ENCODE data around the gene ZNF444.
A peak's percentile ranks its signal among the peaks of the same experiment; 100 is the strongest.
"Not testable (repeated sequence)": the region's sequence is repeated elsewhere in the genome, so short reads cannot be mapped to it uniquely, and the experiment has no call there.

ZNF444 gene

GRCh38 chr19:56141417-56141993, 418 bp downstream of the ZNF444 start:
- Histone ChIP-seq H3K9me3 (ENCODE audit: control insufficient read depth, insufficient read depth, low read length) (no peaks in the 10 kb centered on the region), H3K9ac (ENCODE audit: low read depth, low read length) (peak overlapping the region; percentile 61), H3K36me3 (ENCODE audit: insufficient read depth, low read length) (no peaks in the 10 kb centered on the region), H3K4me1 (ENCODE audit: insufficient read depth, low read length) (no peaks in the 10 kb centered on the region; the same call in 1 of the 2 replicates)

GRCh38 chr19:56142087-56142787, 1.1 kb downstream of the ZNF444 start:
- Histone ChIP-seq H3K4me1 (ENCODE audit: insufficient read depth, low read length) (no peaks in the 10 kb centered on the region; the same call in 1 of the 2 replicates), H3K9me3 (ENCODE audit: control insufficient read depth, insufficient read depth, low read length) (no peaks in the 10 kb centered on the region), H3K36me3 (ENCODE audit: insufficient read depth, low read length) (no peaks in the 10 kb centered on the region), H3K9ac (ENCODE audit: low read depth, low read length) (peak overlapping the region; percentile 61; the same call in 1 of the 2 replicates)

GRCh38 chr19:56142897-56143434, 1.9 kb downstream of the ZNF444 start:
- Histone ChIP-seq H3K36me3 (ENCODE audit: insufficient read depth, low read length) (no peaks in the 10 kb centered on the region), H3K9me3 (ENCODE audit: control insufficient read depth, insufficient read depth, low read length) (no peaks in the 10 kb centered on the region), H3K9ac (ENCODE audit: low read depth, low read length) (no peak overlapping the region), H3K4me1 (ENCODE audit: insufficient read depth, low read length) (no peaks in the 10 kb centered on the region)

- Histone ChIP-seq H3K4me1 (ENCODE audit: insufficient read depth, low read length) (no peaks in the 10 kb centered on the region), H3K9ac (ENCODE audit: low read depth, low read length) (no peak overlapping the region), H3K9me3 (ENCODE audit: control insufficient read depth, insufficient read depth, low read length) (no peaks in the 10 kb centered on the region), H3K36me3 (ENCODE audit: insufficient read depth, low read length) (no peaks in the 10 kb centered on the region; the same call in 1 of the 2 replicates)
Measured at GRCh38 chr19:56144376-56144775, 3.3 kb downstream of the ZNF444 start.

- no peak overlapping the region for H3K9ac ChIP-seq (ENCODE audit: low read depth, low read length)
- no peaks in the 10 kb centered on the region for H3K4me1 ChIP-seq (ENCODE audit: insufficient read depth, low read length)
- no peaks in the 10 kb centered on the region; the same call in 1 of the 2 replicates for H3K36me3 ChIP-seq (ENCODE audit: insufficient read depth, low read length)
- no peaks in the 10 kb centered on the region for H3K9me3 ChIP-seq (ENCODE audit: control insufficient read depth, insufficient read depth, low read length)
Measured at GRCh38 chr19:56144831-56145230, 3.7 kb downstream of the ZNF444 start.

GRCh38 chr19:56145698-56146097, 4.6 kb downstream of the ZNF444 start:
- Histone ChIP-seq H3K4me1 (ENCODE audit: insufficient read depth, low read length) (no peaks in the 10 kb centered on the region), H3K36me3 (ENCODE audit: insufficient read depth, low read length) (no peaks in the 10 kb centered on the region; the same call in 1 of the 2 replicates), H3K9me3 (ENCODE audit: control insufficient read depth, insufficient read depth, low read length) (no peaks in the 10 kb centered on the region), H3K9ac (ENCODE audit: low read depth, low read length) (no peak overlapping the region)

- H3K4me1 ChIP-seq (ENCODE audit: insufficient read depth, low read length): no peaks in the 10 kb centered on the region
- no peaks in the 10 kb centered on the region for H3K9me3 ChIP-seq (ENCODE audit: control insufficient read depth, insufficient read depth, low read length)
- no peaks in the 10 kb centered on the region; the same call in 1 of the 2 replicates for H3K36me3 ChIP-seq (ENCODE audit: insufficient read depth, low read length)
- no peak overlapping the region for H3K9ac ChIP-seq (ENCODE audit: low read depth, low read length)
Measured at GRCh38 chr19:56146904-56147303, 5.8 kb downstream of the ZNF444 start.

GRCh38 chr19:56147307-56147706, 6.2 kb downstream of the ZNF444 start:
- no peak overlapping the region for H3K9ac ChIP-seq (ENCODE audit: low read depth, low read length)
- H3K36me3 ChIP-seq (ENCODE audit: insufficient read depth, low read length): no peaks in the 10 kb centered on the region; the same call in 1 of the 2 replicates
- H3K4me1 ChIP-seq (ENCODE audit: insufficient read depth, low read length): no peaks in the 10 kb centered on the region
- H3K9me3 ChIP-seq (ENCODE audit: control insufficient read depth, insufficient read depth, low read length): no peaks in the 10 kb centered on the region

GRCh38 chr19:56148096-56148495, 7.0 kb downstream of the ZNF444 start:
- no peaks in the 10 kb centered on the region for H3K9me3 ChIP-seq (ENCODE audit: control insufficient read depth, insufficient read depth, low read length)
- H3K36me3 ChIP-seq (ENCODE audit: insufficient read depth, low read length): no peaks in the 10 kb centered on the region; the same call in 1 of the 2 replicates
- no peak overlapping the region for H3K9ac ChIP-seq (ENCODE audit: low read depth, low read length)
- H3K4me1 ChIP-seq (ENCODE audit: insufficient read depth, low read length): peaks cover 7% of the 10 kb centered on the region; the same call in 1 of the 2 replicates

- H3K9ac ChIP-seq (ENCODE audit: low read depth, low read length); H3K9me3 ChIP-seq (ENCODE audit: control insufficient read depth, insufficient read depth, low read length); H3K36me3 ChIP-seq (ENCODE audit: insufficient read depth, low read length): not testable (repeated sequence)
- H3K4me1 ChIP-seq (ENCODE audit: insufficient read depth, low read length): peaks cover 13% of the 10 kb centered on the region; the same call in 1 of the 2 replicates
Measured at GRCh38 chr19:56148955-56149655, 8.0 kb downstream of the ZNF444 start.

- H3K36me3 ChIP-seq (ENCODE audit: insufficient read depth, low read length): no peaks in the 10 kb centered on the region; the same call in 1 of the 2 replicates
- no peak overlapping the region for H3K9ac ChIP-seq (ENCODE audit: low read depth, low read length)
- peaks cover 13% of the 10 kb centered on the region; the same call in 1 of the 2 replicates for H3K4me1 ChIP-seq (ENCODE audit: insufficient read depth, low read length)
- H3K9me3 ChIP-seq (ENCODE audit: control insufficient read depth, insufficient read depth, low read length): no peaks in the 10 kb centered on the region
Measured at GRCh38 chr19:56149656-56150038, 8.6 kb downstream of the ZNF444 start.

- Histone ChIP-seq H3K9me3 (ENCODE audit: control insufficient read depth, insufficient read depth, low read length) (no peaks in the 10 kb centered on the region), H3K9ac (ENCODE audit: low read depth, low read length) (no peak overlapping the region), H3K4me1 (ENCODE audit: insufficient read depth, low read length) (peaks cover 13% of the 10 kb centered on the region; the same call in 1 of the 2 replicates), H3K36me3 (ENCODE audit: insufficient read depth, low read length) (no peaks in the 10 kb centered on the region; the same call in 1 of the 2 replicates)
Measured at GRCh38 chr19:56150358-56150757, 9.3 kb downstream of the ZNF444 start.

GRCh38 chr19:56152644-56153043, 11.6 kb downstream of the ZNF444 start:
- H3K36me3 ChIP-seq (ENCODE audit: insufficient read depth, low read length): no peaks in the 10 kb centered on the region; the same call in 1 of the 2 replicates
- H3K9ac ChIP-seq (ENCODE audit: low read depth, low read length): no peak overlapping the region
- H3K4me1 ChIP-seq (ENCODE audit: insufficient read depth, low read length): peaks cover 13% of the 10 kb centered on the region; the same call in 1 of the 2 replicates
- no peaks in the 10 kb centered on the region for H3K9me3 ChIP-seq (ENCODE audit: control insufficient read depth, insufficient read depth, low read length)

- Histone ChIP-seq H3K36me3 (ENCODE audit: insufficient read depth, low read length) (no peaks in the 10 kb centered on the region; the same call in 1 of the 2 replicates), H3K9ac (ENCODE audit: low read depth, low read length) (no peak overlapping the region)
Measured at GRCh38 chr19:56153507-56153906, 12.4 kb downstream of the ZNF444 start.

More at GRCh38 chr19:56153507-56153906, 12.4 kb downstream of the ZNF444 start:
- H3K9me3 ChIP-seq (ENCODE audit: control insufficient read depth, insufficient read depth, low read length): no peaks in the 10 kb centered on the region
- peaks cover 13% of the 10 kb centered on the region; the same call in 1 of the 2 replicates for H3K4me1 ChIP-seq (ENCODE audit: insufficient read depth, low read length)
